Measurements from ENCODE around the gene PPP3CA. TPM values are rescaled to one million over a fixed set of nuclear protein-coding genes. Genes with fewer than 3 reads are reported as not detected.
A peak's percentile ranks its signal among the peaks of the same experiment; 100 is the strongest.

Gene PPP3CA
- total and polyA plus RNA-seq, 3 donors from 2014 or later, result 19.1 to 44.5 (median 39.1) TPM

- WGBS, 2 donors, result 94 to 97% methylated on average over 5 of the region's 5 CpGs
- Histone ChIP-seq H3K36me3 (ENCODE audit: low read depth, missing control alignments) (no peaks in the 10 kb centered on the region), H3K27me3 (no peaks in the 10 kb centered on the region), H3K27ac (no peak overlapping the region), H3K4me3 (no peak overlapping the region), H3K4me1 (no peaks in the 10 kb centered on the region), H3K9me3 (no peaks in the 10 kb centered on the region)
- TF ChIP-seq POLR2A (IDR thresholded peaks at IDR 0.05) (no peak), CTCF (IDR thresholded peaks at IDR 0.05) (no peak)
- intact Hi-C loops (cut with DNase I; ENCODE audit: low total_unique reads), result no loop called here
- DNase-seq, result no peak
These were observed 224.1 kb downstream of the PPP3CA start for GRCh38 chr4:101123231-101123630.

- Histone ChIP-seq H3K36me3 (ENCODE audit: low read depth, missing control alignments) (no peaks in the 10 kb centered on the region), H3K27me3 (no peaks in the 10 kb centered on the region), H3K4me3 (no peak overlapping the region), H3K4me1 (no peaks in the 10 kb centered on the region), H3K27ac (no peak overlapping the region), H3K9me3 (no peaks in the 10 kb centered on the region)
- no peak for TF ChIP-seq POLR2A (IDR thresholded peaks at IDR 0.05)
- no peak for TF ChIP-seq CTCF (IDR thresholded peaks at IDR 0.05)
- no peak for DNase-seq
- intact Hi-C loops (cut with DNase I; ENCODE audit: low total_unique reads), result no loop called here
These were observed 225.3 kb downstream of the PPP3CA start for GRCh38 chr4:101122019-101122418.

DNA sequence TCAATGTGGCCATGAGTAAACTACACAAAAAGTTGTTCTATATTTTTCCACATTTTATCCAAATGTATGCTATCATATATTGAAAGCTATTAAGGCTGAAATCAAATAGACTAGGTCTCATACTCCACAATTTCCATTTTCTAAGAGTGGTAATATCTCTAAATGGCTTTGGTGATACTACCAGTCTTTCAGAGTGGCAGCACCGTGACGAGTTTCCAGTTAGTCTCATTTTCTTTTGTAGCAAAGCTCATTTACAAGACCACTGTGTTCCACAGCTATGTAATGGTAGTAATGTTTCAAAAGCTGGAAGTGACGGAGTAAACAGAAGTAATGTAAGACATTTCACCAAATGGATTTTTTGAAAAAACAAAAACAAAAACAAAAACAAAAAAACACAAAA, 228.2 kb downstream of the PPP3CA start:
- no peak for DNase-seq
- 63 to 76% methylated on average over 3 of the region's 3 CpGs for WGBS, 2 donors
- no peak for TF ChIP-seq CTCF (IDR thresholded peaks at IDR 0.05)
- no peak for TF ChIP-seq POLR2A (IDR thresholded peaks at IDR 0.05)
- intact Hi-C loops (cut with DNase I; ENCODE audit: low total_unique reads), result no loop called here
- no peaks in the 10 kb centered on the region for H3K27me3 ChIP-seq
- no peak overlapping the region for H3K27ac ChIP-seq
- H3K4me1 ChIP-seq, result peaks cover 18% of the 10 kb centered on the region
- H3K36me3 ChIP-seq (ENCODE audit: low read depth, missing control alignments), result no peaks in the 10 kb centered on the region
- H3K4me3 ChIP-seq, result no peak overlapping the region
- H3K9me3 ChIP-seq, result no peaks in the 10 kb centered on the region

- Histone ChIP-seq H3K4me1 (peaks cover 18% of the 10 kb centered on the region), H3K27me3 (no peaks in the 10 kb centered on the region), H3K36me3 (ENCODE audit: low read depth, missing control alignments) (no peaks in the 10 kb centered on the region), H3K4me3 (no peak overlapping the region), H3K9me3 (no peaks in the 10 kb centered on the region), H3K27ac (no peak overlapping the region)
- WGBS, 2 donors, result 48 to 57% methylated on average over 1 of the region's 1 CpG
- no peak for DNase-seq
- no peak for TF ChIP-seq POLR2A (IDR thresholded peaks at IDR 0.05)
- no peak for TF ChIP-seq CTCF (IDR thresholded peaks at IDR 0.05)
- intact Hi-C loops (cut with DNase I; ENCODE audit: low total_unique reads), result no loop called here
These were observed 228.7 kb downstream of the PPP3CA start for GRCh38 chr4:101118617-101119016.

DNA sequence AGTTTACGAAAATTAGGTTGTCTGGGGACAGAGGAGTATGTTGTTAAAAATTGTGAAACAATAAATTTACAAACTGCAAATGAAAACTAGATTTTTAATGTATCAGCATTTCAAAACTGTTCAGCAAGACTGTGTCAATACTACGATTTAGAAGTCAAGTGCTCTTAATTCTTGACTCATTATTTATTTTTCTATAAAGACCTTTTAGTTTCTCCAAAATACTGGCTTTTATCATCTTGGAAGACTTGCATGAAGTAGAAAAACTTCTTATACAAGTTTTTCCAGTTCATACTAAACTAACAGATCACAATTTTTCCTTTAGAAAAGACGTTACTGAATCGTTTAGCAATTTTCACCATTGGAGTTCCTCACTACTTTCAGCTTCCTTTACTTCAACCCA, 231.4 kb downstream of the PPP3CA start:
- no peak for DNase-seq
- Histone ChIP-seq H3K4me3 (no peak overlapping the region), H3K27me3 (no peaks in the 10 kb centered on the region), H3K36me3 (ENCODE audit: low read depth, missing control alignments) (no peaks in the 10 kb centered on the region), H3K4me1 (peaks cover 18% of the 10 kb centered on the region), H3K9me3 (no peaks in the 10 kb centered on the region), H3K27ac (peak overlapping the region; percentile 26 to 73)
- intact Hi-C loops (cut with DNase I; ENCODE audit: low total_unique reads), result no loop called here
- no peak for TF ChIP-seq CTCF (IDR thresholded peaks at IDR 0.05)
- TF ChIP-seq POLR2A (IDR thresholded peaks at IDR 0.05), result no peak
- 55 to 58% methylated on average over 4 of the region's 4 CpGs for WGBS, 2 donors
